K562 (cell line): ENCODE measurements around the gene TSR3.

Experiments used
- ESRRA ChIP-seq: fragments of 450-650 bp; IDR thresholded peaks from 2 replicates; pipeline ENCODE4 v1.6.1; 2014; ENCODE audit warnings: low read depth, mild to moderate bottlenecking, moderate library complexity, borderline replicate concordance
- POLR3A ChIP-seq: IDR thresholded peaks from 2 replicates; pipeline ENCODE4 v1.6.1; 2011; ENCODE audit warnings: borderline replicate concordance, mild to moderate bottlenecking, moderate library complexity; ENCODE audit not compliant: insufficient read length, insufficient read depth; ENCODE audit errors: extremely low read depth
- ZNF76 ChIP-seq: fragments of 250-450 bp; sonication (Bioruptor Pico); IDR thresholded peaks from 2 replicates; pipeline ENCODE4 v1.4.0; 2020; ENCODE audit warnings: mild to moderate bottlenecking, moderate library complexity, borderline replicate concordance
- TF ChIP-seq, protein P1 (sequence below): fragments of 250-450 bp; sonication (Bioruptor Pico); IDR thresholded peaks from 2 replicates; pipeline ENCODE4 v1.5.0; 2021; ENCODE audit warnings: mild to moderate bottlenecking, moderate library complexity

DNA sequence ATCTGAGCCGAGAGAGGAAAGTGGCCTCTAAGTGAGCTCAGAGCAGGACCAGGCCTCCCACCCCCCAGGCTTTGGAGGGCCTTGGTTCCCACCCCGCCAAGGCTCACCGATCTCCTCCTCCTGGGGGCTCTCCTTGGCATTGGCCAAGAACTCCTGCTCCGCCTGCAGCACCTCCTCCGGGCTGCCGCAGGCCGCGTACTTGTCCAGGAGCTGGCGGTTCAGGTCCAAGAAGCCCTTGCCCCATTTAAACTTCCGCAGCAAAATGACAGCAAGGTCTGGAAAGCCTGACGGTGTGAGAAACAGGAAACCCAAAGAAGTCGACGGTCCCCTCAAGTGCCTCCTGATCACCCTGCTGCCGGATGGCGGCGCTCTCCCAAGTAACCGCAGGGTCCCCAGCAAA lies 1.7 kb downstream of the TSR3 start:
- TF ChIP-seq ZNF76 (CRISPR knock-in tag) (no peak), ESRRA (no peak), POLR3A (no peak)
- TF ChIP-seq, protein P1, sequence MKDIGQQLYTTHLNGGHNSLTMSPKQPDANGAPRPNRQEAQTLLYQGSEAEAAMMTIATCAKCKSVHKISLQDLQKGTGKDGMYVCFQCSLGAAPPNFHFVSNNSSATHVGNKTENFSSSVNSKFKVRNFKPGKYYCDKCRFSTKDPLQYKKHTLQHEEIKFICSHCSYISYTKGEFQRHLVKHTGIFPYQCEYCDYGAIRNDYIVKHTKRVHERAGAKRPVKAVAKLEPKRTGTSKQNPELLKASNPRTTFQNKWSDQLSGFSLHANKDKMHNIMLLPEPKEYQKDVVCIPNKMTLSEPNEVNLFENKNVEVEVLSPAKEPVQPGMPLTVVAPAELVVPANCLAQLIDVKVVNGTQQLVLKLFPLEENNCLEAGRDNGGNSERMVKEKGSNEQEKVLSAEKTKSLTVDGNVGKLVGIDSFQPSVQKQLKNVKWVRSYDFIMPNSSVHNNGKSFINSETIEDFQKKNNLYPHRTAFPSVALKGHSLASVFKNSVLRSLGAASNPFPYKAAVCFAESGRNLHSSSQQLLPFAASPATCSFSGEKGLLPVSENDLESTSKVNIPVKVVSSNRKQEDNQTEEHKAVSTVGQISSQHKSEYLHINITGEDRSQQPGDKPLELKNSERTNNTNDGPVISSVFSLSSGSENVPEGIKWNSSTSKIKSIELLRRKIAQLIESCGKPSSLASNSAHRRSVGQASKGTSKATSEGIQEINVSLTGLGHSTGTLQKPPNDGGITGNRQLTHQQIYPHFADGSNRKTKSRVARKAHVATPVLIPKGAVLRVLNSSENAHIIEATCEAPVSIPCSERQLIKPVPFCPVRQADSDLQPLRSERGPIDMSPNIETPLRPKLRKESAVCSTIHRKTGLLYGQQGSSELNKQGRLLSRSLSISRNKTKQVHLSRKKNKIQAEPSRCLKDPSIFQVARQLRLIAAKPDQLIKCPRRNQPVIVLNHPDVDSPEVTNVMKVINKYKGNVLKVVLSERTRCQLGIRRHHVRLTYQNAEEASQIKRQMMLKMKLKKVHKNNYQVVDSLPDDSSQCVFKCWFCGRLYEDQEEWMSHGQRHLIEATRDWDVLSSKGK (CRISPR knock-in tag) = no peak
